Right renal pelvis (tissue), 4 donors: ENCODE measurements around the gene CUL4A. TPM values are rescaled to one million over a fixed set of nuclear protein-coding genes. Genes with fewer than 3 reads are reported as not detected.
"Not testable (repeated sequence)": the region's sequence is repeated elsewhere in the genome, so short reads cannot be mapped to it uniquely, and the experiment has no call there.

ENCODE experiments used
- DNase-seq, 4 donors: peaks; one replicate each; pipeline ENCODE4 v3.0.0-alpha.2; 2013; ENCODE audit warnings: low read depth in 4 of 4, low spot score in 3 of 4, missing footprints in 1 of 4
- polyA plus RNA-seq, 4 donors: library from polyadenylated mRNA; unstranded; fragments of 120-200 nt; gene quantifications; one replicate each; pipeline ENCODE4 v1.2.1, GENCODE V29; 2013; ENCODE audit not compliant: insufficient read length in 4 of 4

CUL4A gene
- polyA plus RNA-seq = 10 to 100 TPM; 74.6 to 85.3 (median 82.0) TPM

GRCh38 chr13:113209336-113209758, at the start of gene CUL4A:
Gene CUL4A (plus strand): TSS chr13:113209613. CDS start chr13:113209628, 15 bp downstream.
- DNase-seq = peak in 3 of 4 donors; percentile 48 to 60 (median 54)

GRCh38 chr13:113159701-113160100, 49.7 kb upstream of the CUL4A start:
- DNase-seq = no peak

DNA sequence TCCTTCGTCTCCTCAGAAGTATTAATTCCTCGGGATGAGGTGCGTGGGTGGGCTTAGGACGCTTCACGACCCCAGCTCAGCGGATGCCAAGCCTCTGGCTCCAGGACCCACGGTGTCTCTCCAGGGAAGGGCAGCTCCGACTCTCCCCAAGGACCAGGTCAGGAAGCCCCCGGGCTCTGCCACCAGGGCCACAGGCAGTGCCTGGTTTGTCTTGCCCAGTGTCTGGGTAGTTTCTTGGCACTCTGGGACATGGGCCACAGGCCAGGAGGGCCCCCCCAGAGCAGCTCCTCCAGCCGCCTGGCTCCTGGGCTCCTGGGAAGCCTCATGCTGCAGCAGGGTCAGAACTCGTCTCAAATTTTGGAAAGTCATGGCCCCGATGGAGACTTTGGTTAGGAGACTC, 48.4 kb upstream of the CUL4A start:
- no peak for DNase-seq

DNA sequence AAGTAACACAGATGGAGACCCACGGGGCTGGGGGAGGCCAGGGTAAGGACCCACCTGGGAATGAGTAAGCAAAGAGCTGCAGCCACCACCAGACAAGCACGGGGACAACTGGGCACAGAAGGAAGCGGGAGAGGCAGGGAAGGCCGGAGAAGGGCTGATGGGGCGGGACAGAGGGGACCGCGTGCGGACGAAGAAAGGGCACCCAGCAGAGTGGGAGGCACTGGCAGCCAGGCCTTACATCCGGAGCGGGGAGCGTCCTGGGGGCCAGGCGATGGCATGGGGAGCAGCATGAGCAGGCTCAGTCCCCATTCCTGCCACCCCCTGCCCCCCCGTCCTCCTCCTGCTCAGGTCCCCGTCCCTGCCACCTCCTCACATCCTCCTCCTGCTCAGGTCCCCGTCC, 48.0 kb upstream of the CUL4A start:
- DNase-seq = no peak

DNA sequence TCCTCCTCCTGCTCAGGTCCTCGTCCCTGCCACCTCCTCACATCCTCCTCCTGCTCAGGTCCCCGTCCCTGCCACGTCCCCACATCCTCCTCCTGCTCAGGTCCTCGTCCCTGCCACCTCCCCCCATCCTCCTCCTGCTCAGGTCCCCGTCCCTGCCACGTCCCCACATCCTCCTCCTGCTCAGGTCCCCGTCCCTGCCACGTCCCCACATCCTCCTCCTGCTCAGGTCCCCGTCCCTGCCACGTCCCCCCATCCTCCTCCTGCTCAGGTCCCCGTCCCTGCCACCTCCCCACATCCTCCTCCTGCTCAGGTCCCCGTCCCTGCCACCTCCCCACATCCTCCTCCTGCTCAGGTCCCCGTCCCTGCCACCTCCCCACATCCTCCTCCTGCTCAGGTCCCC, 47.4 kb upstream of the CUL4A start:
- not testable (repeated sequence) for DNase-seq

DNA sequence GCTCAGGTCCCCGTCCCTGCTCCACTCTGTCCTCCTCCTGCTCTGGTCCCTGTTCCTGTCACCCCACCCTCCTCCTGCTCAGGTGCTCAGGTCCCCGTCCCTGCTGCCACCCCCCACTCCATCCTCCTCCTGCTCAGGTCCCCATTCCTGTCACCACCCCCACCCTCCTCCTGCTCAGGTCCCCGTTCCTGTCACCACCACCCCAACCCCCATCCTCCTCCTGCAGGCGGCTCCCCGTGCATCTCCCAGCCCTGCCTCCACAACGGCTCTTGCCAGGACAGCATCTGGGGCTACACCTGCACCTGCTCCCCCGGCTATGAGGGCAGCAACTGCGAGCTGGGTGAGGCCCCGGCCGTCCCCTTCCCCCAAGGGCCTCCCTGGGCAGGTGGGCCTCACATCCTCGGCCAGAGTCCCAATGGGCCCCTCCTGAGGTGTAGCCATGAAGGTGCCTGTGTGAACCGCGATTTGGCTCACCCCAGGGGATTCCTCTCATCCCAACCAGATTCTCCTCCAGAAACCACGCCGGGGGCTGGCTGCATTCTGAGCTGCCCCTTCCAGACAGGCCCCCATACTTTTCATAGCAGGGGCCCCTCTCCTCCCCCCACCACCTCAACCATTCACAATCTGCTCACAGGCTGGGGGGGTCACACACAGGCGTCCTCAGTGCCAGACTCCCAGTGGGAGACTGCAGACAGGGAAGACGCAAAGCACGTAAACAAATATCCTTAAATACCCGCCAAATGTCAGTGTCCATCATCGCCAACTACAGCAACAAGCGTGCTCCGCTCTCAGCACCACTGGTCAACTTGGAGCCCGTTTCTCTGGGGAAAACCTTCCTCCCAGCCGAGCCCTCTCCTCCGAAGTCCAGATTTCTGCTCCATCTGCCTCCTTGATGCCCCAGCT, 46.4 kb upstream of the CUL4A start:
- DNase-seq = no peak

DNA sequence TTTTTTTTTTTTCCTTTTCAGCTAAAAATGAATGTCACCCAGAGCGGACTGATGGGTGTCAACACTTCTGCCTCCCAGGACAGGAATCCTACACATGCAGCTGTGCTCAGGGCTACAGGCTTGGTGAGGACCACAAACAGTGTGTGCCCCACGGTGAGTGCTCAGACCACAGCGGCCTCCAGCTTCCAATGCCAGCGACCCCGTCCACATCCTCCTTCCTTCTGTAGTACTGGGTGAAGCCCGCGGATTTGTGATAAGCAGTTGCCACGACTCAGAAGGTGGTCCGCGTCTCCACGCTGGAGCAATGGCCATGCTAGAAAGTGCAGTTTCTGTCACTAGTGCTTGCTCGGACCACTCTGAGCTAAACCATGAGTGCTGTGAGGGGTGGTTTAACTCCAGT, 44.9 kb upstream of the CUL4A start:
- DNase-seq = no peak

- DNase-seq = no peak
Observed at GRCh38 chr13:113166266-113166665, 43.1 kb upstream of the CUL4A start.

DNA sequence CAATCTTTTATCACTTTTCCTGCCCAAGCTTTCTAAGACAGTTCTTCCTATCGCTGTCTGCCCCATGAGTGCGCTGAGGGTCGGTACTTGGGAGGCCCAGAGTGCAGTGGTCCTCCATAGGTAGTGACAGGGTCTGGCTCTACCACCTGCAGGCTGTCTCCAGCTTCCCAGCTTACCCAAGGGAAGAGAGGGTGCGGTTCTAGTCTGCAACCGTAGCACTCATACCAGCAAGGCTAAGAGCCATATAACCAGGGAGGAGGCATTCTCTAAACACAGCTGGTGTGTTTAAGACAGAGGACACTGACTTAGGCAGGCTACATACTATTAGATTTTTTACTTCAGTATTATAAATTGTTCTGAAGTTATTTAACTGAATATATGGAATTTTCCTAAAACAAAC, 42.7 kb upstream of the CUL4A start:
- DNase-seq = no peak

- no peak for DNase-seq
Observed at GRCh38 chr13:113167155-113167554, 42.3 kb upstream of the CUL4A start.

- no peak for DNase-seq
Observed at GRCh38 chr13:113167575-113167974, 41.8 kb upstream of the CUL4A start.

- DNase-seq = no peak
Observed at GRCh38 chr13:113168211-113168610, 41.2 kb upstream of the CUL4A start.

- DNase-seq = no peak
Observed at GRCh38 chr13:113169277-113170272, 39.8 kb upstream of the CUL4A start.

DNA sequence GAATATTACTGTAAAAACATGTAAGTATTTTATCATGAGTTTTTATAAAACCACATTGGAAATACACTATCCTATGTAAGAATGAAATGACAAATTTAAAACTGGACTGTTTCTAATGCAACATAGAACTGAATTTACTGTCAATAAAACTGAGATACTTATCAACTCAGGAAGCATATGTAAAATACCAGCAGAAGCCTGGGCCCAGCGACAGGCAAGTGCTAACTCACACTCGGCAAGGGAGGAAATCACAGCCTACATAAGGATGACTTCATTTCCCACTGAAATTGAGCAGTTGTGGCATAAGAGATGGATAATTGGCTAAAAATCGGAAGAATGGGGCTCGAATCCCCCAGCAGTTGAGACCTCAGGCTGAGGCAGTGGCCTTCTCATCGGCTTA, 38.9 kb upstream of the CUL4A start:
- no peak for DNase-seq

DNA sequence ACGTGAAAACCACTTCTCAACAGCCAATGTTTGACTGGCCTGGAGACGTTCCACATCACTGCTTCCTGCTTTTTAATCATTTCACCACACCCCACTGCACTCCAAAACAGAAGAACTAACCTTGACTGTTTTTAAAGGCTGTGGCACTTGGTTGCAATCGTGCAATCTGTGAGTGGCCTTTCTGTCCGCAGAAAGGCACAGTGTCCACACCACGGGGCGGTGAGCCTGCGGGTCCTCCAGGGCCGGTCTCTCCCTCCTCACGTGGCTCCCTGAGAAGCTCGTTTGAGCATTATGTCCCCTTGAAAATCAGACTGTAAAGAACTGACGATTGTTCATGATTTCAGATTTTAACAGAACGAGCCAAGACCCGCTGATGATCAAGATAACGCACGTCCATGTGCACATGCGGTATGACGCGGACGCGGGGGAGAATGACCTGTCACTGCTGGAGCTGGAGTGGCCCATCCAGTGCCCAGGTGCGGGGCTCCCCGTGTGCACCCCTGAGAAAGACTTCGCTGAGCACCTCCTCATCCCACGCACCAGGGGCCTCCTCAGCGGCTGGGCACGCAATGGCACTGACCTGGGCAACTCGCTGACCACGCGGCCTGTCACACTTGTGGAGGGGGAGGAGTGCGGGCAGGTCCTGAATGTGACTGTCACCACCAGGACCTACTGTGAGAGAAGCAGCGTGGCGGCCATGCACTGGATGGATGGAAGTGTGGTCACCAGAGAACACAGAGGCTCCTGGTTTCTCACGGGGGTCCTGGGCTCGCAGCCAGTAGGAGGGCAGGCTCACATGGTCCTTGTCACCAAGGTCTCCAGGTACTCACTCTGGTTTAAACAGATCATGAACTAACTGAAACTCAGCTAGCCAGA, 37.9 kb upstream of the CUL4A start:
- no peak for DNase-seq

GRCh38 chr13:113172419-113172926, 36.9 kb upstream of the CUL4A start:
- no peak for DNase-seq

- no peak for DNase-seq
Observed at GRCh38 chr13:113176280-113176679, 33.1 kb upstream of the CUL4A start.

- DNase-seq = no peak
Observed at GRCh38 chr13:113176822-113177221, 32.6 kb upstream of the CUL4A start.

GRCh38 chr13:113178070-113178895, 31.1 kb upstream of the CUL4A start:
- no peak for DNase-seq
